Gastrocnemius medialis (tissue), 4 donors: ENCODE measurements around the gene PDLIM3. TPM values are rescaled to one million over a fixed set of nuclear protein-coding genes. Genes with fewer than 3 reads are reported as not detected.
"Not testable (repeated sequence)": the region's sequence is repeated elsewhere in the genome, so short reads cannot be mapped to it uniquely, and the experiment has no call there.

Source experiments
- ATAC-seq, 2 donors: fragments of 150-250 bp; one replicate each; pipeline ENCODE4 v1.9.1; 2016
- DNase-seq, 2 donors: peaks; one replicate each; pipeline ENCODE4 v3.0.0-alpha.2; 2019
- H3K27ac ChIP-seq, 4 donors: fragments of 200-600 bp; sonication (generic); 1 replicate in 1 of 4; 2 replicates in 3 of 4; pipeline ENCODE4 v1.5.1; 2016 to 2018; ENCODE audit warnings: mild to moderate bottlenecking in 2 of 4, moderate library complexity in 1 of 4
- H3K27me3 ChIP-seq, 3 donors: fragments of 200-600 bp; sonication (generic) in 2 of 3; 1 replicate in 1 of 3; 2 replicates in 2 of 3; pipeline versions ENCODE4 v1.5.1 to v1.6.0; 2016 to 2019; ENCODE audit warnings: mild to moderate bottlenecking in 1 of 3, moderate library complexity in 1 of 3
- H3K36me3 ChIP-seq, 2 donors: fragments of 200-600 bp; sonication (generic) in 1 of 2; one replicate each; pipeline ENCODE4 v1.5.1; 2017 to 2018
- H3K4me1 ChIP-seq, 2 donors: fragments of 200-600 bp; sonication (generic) in 1 of 2; one replicate each; pipeline ENCODE4 v1.5.1; 2016 to 2017; ENCODE audit warnings: mild to moderate bottlenecking in 2 of 2
- H3K4me3 ChIP-seq, 4 donors: fragments of 200-600 bp; sonication (generic) in 3 of 4; 1 replicate in 1 of 4; 2 replicates in 3 of 4; pipeline ENCODE4 v1.5.1; 2016 to 2019; ENCODE audit warnings: mild to moderate bottlenecking in 2 of 4
- H3K9me3 ChIP-seq, 3 donors: fragments of 200-600 bp; sonication (generic) in 2 of 3; 1 replicate in 1 of 3; 2 replicates in 2 of 3; pipeline ENCODE4 v1.5.1; 2016 to 2019
- CTCF ChIP-seq, 5 experiments: fragments of 450-650 bp in 3 of 5; fragments of 200-600 bp in 2 of 5; sonication (generic) in 2 of 5; IDR thresholded peaks in 4 of 5; conservative IDR thresholded peaks in 1 of 5; 1 replicate in 4 of 5; 2 replicates in 1 of 5; pipeline ENCODE4 v1.5.1; 2016 to 2019; ENCODE audit warnings: antibody characterized with exemption in 5 of 5, mild to moderate bottlenecking in 3 of 5, moderate library complexity in 3 of 5
- POLR2A ChIP-seq, 2 donors: fragments of 450-650 bp; IDR thresholded peaks; one replicate each; pipeline ENCODE4 v1.6.1; 2017; ENCODE audit warnings: antibody characterized with exemption in 2 of 2, mild to moderate bottlenecking in 2 of 2, moderate library complexity in 2 of 2
- in situ Hi-C, 4 donors: fragments of 200-750 bp; cut with MboI; loops; one replicate each; pipeline versions ENCODE4 v1.15.0 to v1.8.0; 2017; ENCODE audit warnings: low sequenced_read_pairs in 4 of 4
- intact Hi-C: fragments of 100-400 bp; cut with DNase I; formaldehyde crosslinking; loops from one replicate; pipeline ENCODE4 v1.15.1; 2023; ENCODE audit warnings: low total_unique reads
- total RNA-seq, 4 donors: library from RNA; depleted of rRNA; stranded (reverse); fragments of >200 nt; gene quantifications; one replicate each; pipeline versions ENCODE4 v1.1.0 to v1.2.3, GENCODE V29; 2016

Gene PDLIM3
- total RNA-seq, 4 donors from 2014 or later, result 1,062 to 7,224 (median 2,598) TPM

GRCh38 chr4:185565696-185566095 is 30.4 kb upstream of the PDLIM3 start:
- H3K27me3 ChIP-seq, result no peaks in the 10 kb centered on the region
- H3K4me3 ChIP-seq, result no peak overlapping the region
- no peaks in the 10 kb centered on the region for H3K36me3 ChIP-seq
- peaks cover 37 to 44% of the 10 kb centered on the region in 2 donors for H3K4me1 ChIP-seq
- no peak for ATAC-seq
- H3K27ac ChIP-seq, result peak overlapping the region in 2 of 4 donors; percentile 87 to 92
- no peak for TF ChIP-seq CTCF (IDR thresholded peaks at IDR 0.05 in 4 of 5, conservative IDR thresholded peaks at IDR 0.05 in 1 of 5)
- no peak for TF ChIP-seq POLR2A (IDR thresholded peaks at IDR 0.05)
- H3K9me3 ChIP-seq, result no peaks in the 10 kb centered on the region
- in situ Hi-C loops, result no loop called here
- no peak for DNase-seq
- intact Hi-C loops, result loop anchor here (2.0 kb wide), 1 partner anchor 29 kb away; no protein-coding TSS in a partner anchor

DNA sequence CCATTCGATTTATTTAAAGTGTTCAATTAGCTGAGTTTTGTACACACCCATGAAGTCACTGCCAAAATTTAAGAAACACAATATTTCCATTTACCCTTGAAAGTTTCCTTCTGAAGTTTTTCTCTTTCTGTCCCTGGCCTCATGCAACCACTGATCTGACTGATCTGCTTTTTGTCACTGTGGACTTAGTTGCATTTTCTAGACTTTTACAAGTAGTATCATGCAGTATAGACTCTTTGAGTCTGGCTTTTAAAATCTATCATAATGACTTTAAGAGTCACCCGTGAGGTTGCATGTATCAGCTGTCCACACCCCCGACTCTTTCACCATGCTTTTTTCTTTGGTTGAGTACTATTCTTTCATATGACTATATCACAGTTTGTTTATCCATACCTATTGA is 29.0 kb upstream of the PDLIM3 start:
- intact Hi-C loops, result no loop called here
- Histone ChIP-seq H3K36me3 (no peaks in the 10 kb centered on the region), H3K27me3 (no peaks in the 10 kb centered on the region), H3K4me1 (peaks cover 33 to 40% of the 10 kb centered on the region in 2 donors), H3K4me3 (no peak overlapping the region), H3K9me3 (no peaks in the 10 kb centered on the region), H3K27ac (no peak overlapping the region)
- in situ Hi-C loops, result no loop called here
- ATAC-seq, result no peak
- TF ChIP-seq POLR2A (IDR thresholded peaks at IDR 0.05), result no peak
- TF ChIP-seq CTCF (IDR thresholded peaks at IDR 0.05 in 4 of 5, conservative IDR thresholded peaks at IDR 0.05 in 1 of 5), result no peak
- no peak for DNase-seq

- in situ Hi-C loops (no loop called here), intact Hi-C loops (no loop called here)
- Histone ChIP-seq H3K27me3 (no peaks in the 10 kb centered on the region), H3K4me3 (no peak overlapping the region), H3K4me1 (peaks cover 25 to 26% of the 10 kb centered on the region in 2 donors), H3K27ac (no peak overlapping the region), H3K36me3 (no peaks in the 10 kb centered on the region), H3K9me3 (no peaks in the 10 kb centered on the region)
- DNase-seq, result no peak
- ATAC-seq, result no peak
- TF ChIP-seq CTCF (IDR thresholded peaks at IDR 0.05 in 4 of 5, conservative IDR thresholded peaks at IDR 0.05 in 1 of 5) (no peak), POLR2A (IDR thresholded peaks at IDR 0.05) (no peak)
Measured at GRCh38 chr4:185562531-185562930, 27.2 kb upstream of the PDLIM3 start.

DNA sequence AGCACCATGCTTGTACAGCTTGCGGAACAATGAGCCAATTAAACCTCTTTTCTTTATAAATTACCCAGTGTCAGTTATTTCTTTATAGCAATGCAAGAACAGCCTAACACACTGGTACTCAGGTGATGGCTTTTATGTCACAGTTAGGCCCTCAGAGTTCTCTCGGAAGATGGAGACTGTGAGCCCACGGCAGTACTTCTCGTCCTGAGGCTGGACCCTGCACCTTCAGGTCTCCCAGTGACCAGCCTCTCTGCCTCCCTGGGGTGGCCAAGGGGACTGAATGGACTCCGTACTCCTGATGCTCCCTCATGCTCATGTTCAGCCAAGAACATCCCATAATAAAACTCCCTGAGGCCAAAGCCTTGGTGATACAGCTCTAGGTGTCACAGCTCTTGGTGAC is 25.0 kb upstream of the PDLIM3 start:
- no peak for TF ChIP-seq CTCF (IDR thresholded peaks at IDR 0.05 in 4 of 5, conservative IDR thresholded peaks at IDR 0.05 in 1 of 5)
- no peak for TF ChIP-seq POLR2A (IDR thresholded peaks at IDR 0.05)
- in situ Hi-C loops (no loop called here), intact Hi-C loops (no loop called here)
- Histone ChIP-seq H3K4me3 (no peak overlapping the region), H3K36me3 (no peaks in the 10 kb centered on the region), H3K9me3 (no peaks in the 10 kb centered on the region), H3K27me3 (no peaks in the 10 kb centered on the region), H3K4me1 (peaks cover 13% of the 10 kb centered on the region in 2 donors), H3K27ac (peak overlapping the region; percentile 57 to 67 (median 64))
- DNase-seq (no peak), ATAC-seq (peak in 1 of 2 donors; percentile 8)

GRCh38 chr4:185559915-185560281 is 24.6 kb upstream of the PDLIM3 start:
- no peaks in the 10 kb centered on the region for H3K27me3 ChIP-seq
- TF ChIP-seq CTCF (IDR thresholded peaks at IDR 0.05 in 4 of 5, conservative IDR thresholded peaks at IDR 0.05 in 1 of 5) (no peak), POLR2A (IDR thresholded peaks at IDR 0.05) (no peak)
- no peak overlapping the region for H3K4me3 ChIP-seq
- H3K9me3 ChIP-seq, result no peaks in the 10 kb centered on the region
- peaks cover 13% of the 10 kb centered on the region in 2 donors for H3K4me1 ChIP-seq
- intact Hi-C loops (no loop called here), in situ Hi-C loops (no loop called here)
- no peaks in the 10 kb centered on the region for H3K36me3 ChIP-seq
- ATAC-seq (peak in 1 of 2 donors; percentile 64), DNase-seq (peak in 1 of 2 donors; percentile 60)
- H3K27ac ChIP-seq, result peak overlapping the region; percentile 57 to 67 (median 64)

DNA sequence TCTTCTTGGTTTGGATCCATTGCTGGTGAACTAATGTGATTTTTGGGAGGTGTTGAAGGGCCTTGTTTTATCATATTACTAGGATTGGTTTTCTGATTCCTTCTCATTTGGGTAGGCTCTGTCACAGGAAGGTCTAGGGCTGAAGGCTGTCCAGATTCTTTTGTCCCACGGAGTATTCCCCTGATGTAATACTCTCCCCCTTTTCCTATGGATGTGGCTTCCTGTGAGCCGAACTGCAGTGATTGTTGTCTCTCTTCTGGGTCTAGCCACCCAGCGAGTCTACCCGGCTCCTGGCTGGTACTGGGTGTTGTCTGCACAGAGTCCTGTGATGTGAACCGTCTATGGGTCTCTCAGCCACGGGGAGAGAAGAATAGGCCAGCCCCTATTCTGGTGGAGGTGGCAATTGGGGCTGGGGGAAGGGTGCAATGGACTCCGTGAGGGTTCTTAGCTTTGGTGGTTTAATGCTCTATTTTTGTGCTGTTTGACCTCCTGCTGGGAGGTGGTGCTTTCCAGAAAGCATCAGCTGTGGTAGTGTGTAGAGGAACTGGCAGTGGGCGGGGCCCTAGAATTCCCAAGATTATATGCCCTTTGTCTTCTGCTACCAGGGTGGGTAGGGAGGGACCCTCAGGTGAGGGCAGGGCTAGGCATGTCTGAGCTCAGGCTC is 24.1 kb upstream of the PDLIM3 start:
- H3K27me3 ChIP-seq, H3K9me3 ChIP-seq, intact Hi-C loops, H3K36me3 ChIP-seq, in situ Hi-C loops, DNase-seq, H3K4me3 ChIP-seq: not testable (repeated sequence)
- ATAC-seq, result peak in 1 of 2 donors; percentile 28
- Histone ChIP-seq H3K27ac (peak overlapping the region; percentile 57 to 67 (median 64)), H3K4me1 (peaks cover 13% of the 10 kb centered on the region in 2 donors)
